ENCODE results near the gene TTC8. TPM values are rescaled to one million over a fixed set of nuclear protein-coding genes. Genes with fewer than 3 reads are reported as not detected.
A peak's percentile ranks its signal among the peaks of the same experiment; 100 is the strongest.

TTC8 gene
- total RNA-seq, 1 experiment from 2014 or later, result 23.9 TPM

DNA sequence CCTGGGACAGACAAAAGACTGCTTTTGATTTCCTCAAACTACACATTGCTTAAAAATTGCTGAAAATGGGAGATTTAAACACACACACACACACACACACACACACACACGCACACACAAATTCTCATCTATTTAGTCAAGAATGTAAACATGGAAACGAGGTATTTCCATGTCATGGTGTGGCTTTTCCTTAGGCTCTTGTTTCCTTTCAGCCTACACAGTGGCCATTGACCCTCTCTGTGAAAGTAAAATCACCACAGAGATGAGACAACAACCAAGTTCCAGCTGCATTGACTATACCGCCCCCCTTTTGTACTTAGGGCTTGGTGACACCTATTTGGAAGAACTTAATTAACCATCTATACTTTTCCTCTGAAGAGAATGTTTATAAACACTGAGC, 41.9 kb downstream of the TTC8 start:
- Mint-ChIP-seq H3K4me1 (ENCODE audit: insufficient read depth, unreplicated experiment) (no peaks in the 10 kb centered on the region), H3K27ac (ENCODE audit: low read depth, unreplicated experiment) (peak overlapping the region; percentile 44), H3K27me3 (ENCODE audit: insufficient read depth, unreplicated experiment) (no peaks in the 10 kb centered on the region), H3K36me3 (ENCODE audit: insufficient read depth, unreplicated experiment) (peaks cover 47% of the 10 kb centered on the region), H3K9me3 (ENCODE audit: unreplicated experiment) (no peaks in the 10 kb centered on the region), H3K4me3 (ENCODE audit: unreplicated experiment) (no peak overlapping the region)
- intact Hi-C loops (cut with micrococcal nuclease), result loop anchor here (5.0 kb wide), 1 partner anchor 374 kb away; no protein-coding TSS in a partner anchor
- no peak for TF ChIP-seq CTCF (IDR thresholded peaks at IDR 0.05; ENCODE audit: unreplicated experiment)
- no TSS peak for BruUV-seq (replicated peaks)
- DNase-seq (ENCODE audit: unreplicated experiment), result no peak
- ChIA-PET POLR2A (interaction anchor here (0.7 to 1.8 kb wide), 3 partner anchors 12 to 42 kb away, joined by 3 to 7 read pairs (median 3); partner anchors contain the start of gene TTC8), CTCF (interaction anchor here (6.7 kb wide), 1 partner anchor 199 kb away, joined by 106 read pairs; no protein-coding TSS in a partner anchor)

- Mint-ChIP-seq H3K9me3 (ENCODE audit: unreplicated experiment) (no peaks in the 10 kb centered on the region), H3K27me3 (ENCODE audit: insufficient read depth, unreplicated experiment) (no peaks in the 10 kb centered on the region), H3K36me3 (ENCODE audit: insufficient read depth, unreplicated experiment) (peaks cover 49% of the 10 kb centered on the region), H3K27ac (ENCODE audit: low read depth, unreplicated experiment) (no peak overlapping the region), H3K4me3 (ENCODE audit: unreplicated experiment) (no peak overlapping the region), H3K4me1 (ENCODE audit: insufficient read depth, unreplicated experiment) (no peaks in the 10 kb centered on the region)
- BruUV-seq (replicated peaks), result no TSS peak
- peak; percentile 61 for TF ChIP-seq CTCF (IDR thresholded peaks at IDR 0.05; ENCODE audit: unreplicated experiment)
- POLR2A ChIA-PET, result interaction anchor here (1.0 to 3.5 kb wide), 2 partner anchors 44 to 201 kb away, joined by 3 to 18 read pairs; no protein-coding TSS in a partner anchor
- CTCF ChIA-PET, result interaction anchor here (0.5 to 6.7 kb wide), 14 partner anchors 9 to 1920 kb away, joined by 3 to 106 read pairs (median 4); no protein-coding TSS in a partner anchor
- peak; percentile 51 for DNase-seq (ENCODE audit: unreplicated experiment)
- intact Hi-C loops (cut with micrococcal nuclease), result loop anchor here (1.0 to 5.0 kb wide), 3 partner anchors 76 to 376 kb away; partner anchors contain the start of gene EML5
Measured at GRCh38 chr14:88868558-88869159, 44.2 kb downstream of the TTC8 start.

- Mint-ChIP-seq H3K4me3 (ENCODE audit: unreplicated experiment) (no peak overlapping the region), H3K36me3 (ENCODE audit: insufficient read depth, unreplicated experiment) (peaks cover 47% of the 10 kb centered on the region), H3K27me3 (ENCODE audit: insufficient read depth, unreplicated experiment) (no peaks in the 10 kb centered on the region), H3K9me3 (ENCODE audit: unreplicated experiment) (no peaks in the 10 kb centered on the region), H3K4me1 (ENCODE audit: insufficient read depth, unreplicated experiment) (no peaks in the 10 kb centered on the region), H3K27ac (ENCODE audit: low read depth, unreplicated experiment) (no peak overlapping the region)
- no peak for DNase-seq (ENCODE audit: unreplicated experiment)
- no peak for TF ChIP-seq CTCF (IDR thresholded peaks at IDR 0.05; ENCODE audit: unreplicated experiment)
- ChIA-PET CTCF (interaction anchor here (0.5 to 6.7 kb wide), 4 partner anchors 78 to 390 kb away, joined by 3 to 106 read pairs (median 3); partner anchors contain the start of gene EML5), POLR2A (no interaction called here)
- intact Hi-C loops (cut with micrococcal nuclease), result no loop called here
- BruUV-seq (replicated peaks), result no TSS peak
Measured at GRCh38 chr14:88870777-88871176, 46.3 kb downstream of the TTC8 start.

- H3K27ac Mint-ChIP-seq (ENCODE audit: low read depth, unreplicated experiment), result no peak overlapping the region
- no TSS peak for BruUV-seq (replicated peaks)
- DNase-seq (ENCODE audit: unreplicated experiment), result no peak
- intact Hi-C loops (cut with micrococcal nuclease), result no loop called here
- POLR2A ChIA-PET, result interaction anchor here (0.6 kb wide), 1 partner anchor 898 kb away, joined by 3 read pairs; no protein-coding TSS in a partner anchor
- peaks cover 41% of the 10 kb centered on the region for H3K36me3 Mint-ChIP-seq (ENCODE audit: insufficient read depth, unreplicated experiment)
- no peaks in the 10 kb centered on the region for H3K9me3 Mint-ChIP-seq (ENCODE audit: unreplicated experiment)
- no peak for TF ChIP-seq CTCF (IDR thresholded peaks at IDR 0.05; ENCODE audit: unreplicated experiment)
- CTCF ChIA-PET, result interaction anchor here (0.8 to 6.7 kb wide), 3 partner anchors 78 to 204 kb away, joined by 3 to 106 read pairs (median 3); partner anchors contain the start of gene EML5
- H3K4me1 Mint-ChIP-seq (ENCODE audit: insufficient read depth, unreplicated experiment), result no peaks in the 10 kb centered on the region
- no peak overlapping the region for H3K4me3 Mint-ChIP-seq (ENCODE audit: unreplicated experiment)
- H3K27me3 Mint-ChIP-seq (ENCODE audit: insufficient read depth, unreplicated experiment), result no peaks in the 10 kb centered on the region
Measured at GRCh38 chr14:88871429-88871828, 47.0 kb downstream of the TTC8 start.

All from MCF 10A (cell line).